Measurements from ENCODE around the gene LRRC40. TPM values are rescaled to one million over a fixed set of nuclear protein-coding genes. Genes with fewer than 3 reads are reported as not detected.
A peak's percentile ranks its signal among the peaks of the same experiment; 100 is the strongest.

LRRC40 gene
- total and polyA plus RNA-seq, 9 of the 15 experiments (the other 6 are each of a cell fraction or from before 2014, with no cell fraction given): 16.1 to 36.2 (median 30.9) TPM

DNA sequence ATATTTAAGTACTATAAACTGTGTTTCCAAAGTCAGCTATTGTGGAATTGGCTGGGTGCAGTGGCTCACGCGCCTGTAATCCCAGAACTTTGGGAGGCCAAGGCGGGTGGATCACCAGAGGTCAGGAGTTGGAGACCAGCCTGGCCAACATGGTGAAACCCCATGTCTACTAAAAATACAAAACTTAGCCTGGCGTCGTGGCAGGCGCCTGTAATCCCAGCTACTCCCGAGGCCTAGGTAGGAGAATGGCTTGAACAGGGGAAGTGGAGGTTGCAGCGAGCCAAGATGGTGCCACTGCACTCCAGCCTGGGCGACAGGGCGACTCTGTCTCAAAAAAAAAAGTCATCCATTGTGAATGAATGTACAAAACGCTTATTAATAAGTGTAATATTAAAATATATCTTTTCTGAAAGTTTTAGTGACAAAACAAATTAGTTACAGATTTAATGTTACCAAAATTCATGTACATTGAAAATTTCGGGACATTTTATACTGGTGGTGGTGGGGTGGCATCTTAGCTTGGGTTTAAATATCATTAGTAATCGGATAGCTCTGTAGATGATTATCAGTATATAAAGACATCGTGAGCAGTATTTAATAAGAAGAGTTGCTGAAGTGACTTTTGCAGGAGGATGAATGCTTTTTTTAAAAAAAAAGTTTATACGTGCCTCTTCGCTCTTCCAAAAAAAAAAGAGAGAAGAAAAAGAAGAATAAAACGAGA, 15.3 kb upstream of the LRRC40 start (continued):
- TF ChIP-seq EP300 (IDR thresholded peaks at IDR 0.05; ENCODE audit: low read length) (no peak), CREB3 (tag; conservative IDR thresholded peaks at IDR 0.05; ENCODE audit: low read depth) (0 out of 2 replicates have a peak, but pooled peaks have one; percentile 10), ZNF76 (CRISPR knock-in tag; IDR thresholded peaks at IDR 0.05; ENCODE audit: borderline replicate concordance) (no peak), CC2D1A (IDR thresholded peaks at IDR 0.05) (0 out of 2 replicates have a peak, but pooled peaks have one; percentile 22), KDM5B (IDR thresholded peaks at IDR 0.05; ENCODE audit: insufficient replicate concordance, low read depth, low read length) (no peak), SIN3A (IDR thresholded peaks at IDR 0.05; ENCODE audit: borderline replicate concordance in 2 of 2, control insufficient read depth in 1 of 2, low read depth in 2 of 2, low read length in 2 of 2) (no peak), ZNF699 (CRISPR knock-in tag; IDR thresholded peaks at IDR 0.05; ENCODE audit: insufficient replicate concordance) (no peak), BCLAF1 (IDR thresholded peaks at IDR 0.05; ENCODE audit: borderline replicate concordance in 1 of 2, control insufficient read depth in 1 of 2, low read depth in 2 of 2, low read length in 1 of 2) (0 out of 4 replicates have a peak, but pooled peaks of 1 of the 2 experiments have one; percentile 18), HDGF (IDR thresholded peaks at IDR 0.05) (no peak), GATAD2B (IDR thresholded peaks at IDR 0.05; ENCODE audit: borderline replicate concordance) (no peak), YY1 (IDR thresholded peaks at IDR 0.05; ENCODE audit: borderline replicate concordance in 1 of 3, control insufficient read depth in 1 of 3, extremely low read depth in 1 of 3, insufficient read depth in 3 of 3, insufficient read length in 1 of 3, insufficient replicate concordance in 2 of 3, low read depth in 1 of 3, low read length in 2 of 3) (peak in 2 of 3 experiments; percentile 38 to 80), HBP1 (CRISPR knock-in tag; IDR thresholded peaks at IDR 0.05) (no peak), ZNF146 (CRISPR knock-in tag; IDR thresholded peaks at IDR 0.05; ENCODE audit: unreplicated experiment) (no peak), ESRRA (IDR thresholded peaks at IDR 0.05; ENCODE audit: borderline replicate concordance, low read depth) (no peak), RBM22 (IDR thresholded peaks at IDR 0.05; ENCODE audit: low read depth, low read length, poor library complexity, severe bottlenecking) (peak; percentile 17), ESRRB (CRISPR knock-in tag; IDR thresholded peaks at IDR 0.05; ENCODE audit: borderline replicate concordance) (no peak), KLF6 (CRISPR knock-in tag; IDR thresholded peaks at IDR 0.05; ENCODE audit: borderline replicate concordance) (no peak)
- TF ChIP-seq, protein P1, sequence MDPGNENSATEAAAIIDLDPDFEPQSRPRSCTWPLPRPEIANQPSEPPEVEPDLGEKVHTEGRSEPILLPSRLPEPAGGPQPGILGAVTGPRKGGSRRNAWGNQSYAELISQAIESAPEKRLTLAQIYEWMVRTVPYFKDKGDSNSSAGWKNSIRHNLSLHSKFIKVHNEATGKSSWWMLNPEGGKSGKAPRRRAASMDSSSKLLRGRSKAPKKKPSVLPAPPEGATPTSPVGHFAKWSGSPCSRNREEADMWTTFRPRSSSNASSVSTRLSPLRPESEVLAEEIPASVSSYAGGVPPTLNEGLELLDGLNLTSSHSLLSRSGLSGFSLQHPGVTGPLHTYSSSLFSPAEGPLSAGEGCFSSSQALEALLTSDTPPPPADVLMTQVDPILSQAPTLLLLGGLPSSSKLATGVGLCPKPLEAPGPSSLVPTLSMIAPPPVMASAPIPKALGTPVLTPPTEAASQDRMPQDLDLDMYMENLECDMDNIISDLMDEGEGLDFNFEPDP (CRISPR knock-in tag; IDR thresholded peaks at IDR 0.05): no peak
